ENCODE data around the gene OR2H1.
"Not testable (repeated sequence)": the region's sequence is repeated elsewhere in the genome, so short reads cannot be mapped to it uniquely, and the experiment has no call there.

DNA sequence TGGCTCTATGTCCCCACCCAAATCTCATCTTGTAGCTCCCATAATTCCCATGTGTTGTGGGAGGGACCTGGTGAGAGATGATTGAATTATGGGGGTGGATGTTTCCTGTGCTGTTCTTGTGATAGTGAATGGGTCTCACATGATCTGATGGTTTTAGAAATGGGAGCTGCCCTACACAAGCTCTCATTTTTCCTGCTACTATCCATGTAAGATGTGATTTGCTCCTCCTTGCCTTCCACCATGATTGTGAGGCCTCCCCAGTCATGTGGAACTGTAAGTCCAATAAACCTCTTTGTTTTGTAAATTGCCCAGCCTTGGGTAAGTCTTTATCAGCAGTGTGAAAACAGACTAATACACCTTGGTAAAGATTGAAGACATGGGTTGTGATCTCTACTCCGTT, 12.9 kb upstream of the OR2H1 start:
- not testable (repeated sequence) for TF ChIP-seq CTCF (IDR thresholded peaks at IDR 0.05; ENCODE audit: borderline replicate concordance, extremely low read depth, low read length, poor library complexity, severe bottlenecking); EZH2 (IDR thresholded peaks at IDR 0.05; ENCODE audit: borderline replicate concordance, low read depth, low read length, severe bottlenecking)
